Spleen (tissue), 11 donors: ENCODE results near the gene MARK2. TPM values are rescaled to one million over a fixed set of nuclear protein-coding genes. Genes with fewer than 3 reads are reported as not detected.

Experiments
- DNase-seq: peaks from one replicate; pipeline ENCODE4 v3.0.0-alpha.2; 2020
- H3K27ac ChIP-seq, 8 donors: fragments of 200-600 bp; sonication (generic) in 7 of 8; 1 replicate in 4 of 8; 2 replicates in 4 of 8; pipeline versions ENCODE4 v1.5.0 to v1.8.0; 2016 to 2021; ENCODE audit warnings: inconsistent platforms in 4 of 8, mild to moderate bottlenecking in 4 of 8, moderate library complexity in 1 of 8
- H3K27me3 ChIP-seq, 7 donors: fragments of 200-600 bp; sonication (generic) in 6 of 7; replicated peaks in 1 of 7; 1 replicate in 4 of 7; 2 replicates in 3 of 7; pipeline versions ENCODE4 v1.5.0 to v1.8.0; 2016 to 2021; ENCODE audit warnings: inconsistent platforms in 3 of 7, mild to moderate bottlenecking in 1 of 7
- H3K36me3 ChIP-seq, 6 donors: fragments of 200-600 bp; sonication (generic) in 5 of 6; 1 replicate in 4 of 6; 2 replicates in 2 of 6; pipeline versions ENCODE4 v1.5.0 to v1.8.0; 2016 to 2021; ENCODE audit warnings: inconsistent platforms in 2 of 6
- H3K4me1 ChIP-seq, 6 donors: fragments of 200-600 bp; sonication (generic) in 5 of 6; 1 replicate in 3 of 6; 2 replicates in 3 of 6; pipeline versions ENCODE4 v1.5.0 to v1.8.0; 2016 to 2021; ENCODE audit warnings: inconsistent platforms in 3 of 6
- H3K4me3 ChIP-seq, 8 donors: fragments of 200-600 bp; sonication (generic) in 7 of 8; 1 replicate in 4 of 8; 2 replicates in 4 of 8; pipeline versions ENCODE4 v1.5.0 to v1.8.0; 2016 to 2021; ENCODE audit warnings: inconsistent platforms in 4 of 8, mild to moderate bottlenecking in 4 of 8, moderate library complexity in 2 of 8
- H3K9me3 ChIP-seq, 8 donors: fragments of 200-600 bp; sonication (generic) in 7 of 8; 1 replicate in 4 of 8; 2 replicates in 4 of 8; pipeline versions ENCODE4 v1.5.0 to v1.8.0; 2016 to 2021; ENCODE audit warnings: inconsistent platforms in 4 of 8
- POLR2A ChIP-seq, 3 donors: fragments of 450-650 bp; IDR thresholded peaks; one replicate each; pipeline ENCODE4 v1.5.1; 2017; ENCODE audit warnings: antibody characterized with exemption in 3 of 3, mild to moderate bottlenecking in 1 of 3
- POLR2AphosphoS5 ChIP-seq, 3 donors: sonication (generic); formaldehyde crosslinking; IDR thresholded peaks; one replicate each; pipeline ENCODE4 v1.5.1; 2017; ENCODE audit warnings: antibody characterized with exemption in 3 of 3
- WGBS, 5 donors: extraction: QIAGEN DNeasy Blood & Tissue Kit in 3 of 5; methylation state at CpG; one replicate each; pipeline versions ENCODE4 v1.1.5 to v1.1.7; 2013 to 2018; 5-methylcytosine and 5-hydroxymethylcytosine counted together
- intact Hi-C: fragments of 100-400 bp; cut with DNase I; formaldehyde crosslinking; loops from one replicate; pipeline ENCODE4 v1.15.0; 2023; ENCODE audit warnings: low total_unique reads
- polyA plus RNA-seq, 3 donors: library from polyadenylated mRNA; stranded (reverse); fragments of 200-250 nt; gene quantifications; one replicate each; pipeline ENCODE4 v1.2.1, GENCODE V29; 2013
- total RNA-seq, 7 donors: library from RNA; depleted of rRNA in 3 of 7; stranded (reverse); fragments of >200 nt in 3 of 7; fragmentation: NEBNext Ultra II Directional in 4 of 7; extraction: Animal tissue kit (Norgen Biotek cat#: 25700) in 4 of 7; gene quantifications; one replicate each; pipeline versions ENCODE4 v1.1.0 to v1.2.1, GENCODE V29; 2016 to 2021
- TF ChIP-seq, protein P1 (sequence below), 11 experiments: fragments of 200-600 bp in 7 of 11; fragments of 450-650 bp in 4 of 11; sonication (generic) in 4 of 11; IDR thresholded peaks in 8 of 11; conservative IDR thresholded peaks in 3 of 11; 1 replicate in 7 of 11; 2 replicates in 4 of 11; pipeline versions ENCODE4 v1.4.0 to v1.8.0; 2016 to 2021; ENCODE audit warnings: antibody characterized with exemption in 11 of 11, inconsistent platforms in 4 of 11, mild to moderate bottlenecking in 1 of 11
- donor health status: healthy with polysubstance abuse.
- donor health status: DM: no; HTN: no; CAD: no; lungs with moderate emphysema.
- donor health status: DM: no; HTN: no; CAD: no.
- donor health status: Bipolar disorder and iron deficiency.
- donor health status: healthy.
- donor health status: DM: no; HTN: no; CAD: no.
- donor health status: DM: yes; HTN: yes; CAD: no.

Gene MARK2
- total and polyA plus RNA-seq, 10 donors: 6.9 to 67.3 (median 45.3) TPM

DNA sequence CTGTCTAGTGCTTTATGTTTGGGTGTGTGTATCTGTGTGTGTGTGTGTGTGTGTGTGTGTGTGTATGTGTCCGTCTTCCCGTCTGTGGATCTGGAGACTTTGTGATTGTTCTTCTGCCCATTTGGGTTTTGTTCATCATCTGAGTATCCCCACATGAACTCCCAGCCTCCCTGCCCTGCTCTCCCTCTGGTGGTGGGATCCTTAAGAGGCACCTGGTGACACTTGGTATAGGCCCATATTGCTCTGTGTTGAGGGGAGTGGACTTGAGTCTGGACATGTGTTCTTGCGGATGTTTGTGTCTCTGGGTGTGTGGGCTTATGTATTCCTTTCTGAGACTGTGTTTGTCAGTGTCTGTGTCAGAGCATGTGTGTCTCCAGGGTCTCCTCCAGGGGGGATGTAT, 62.8 kb downstream of the MARK2 start:
- Histone ChIP-seq H3K27ac (no peak overlapping the region), H3K4me3 (no peak overlapping the region), H3K27me3 (no peaks in the 10 kb centered on the region), H3K36me3 (peaks cover 16 to 100% (median 91%) of the 10 kb centered on the region in 6 donors), H3K9me3 (no peaks in the 10 kb centered on the region), H3K4me1 (peaks cover 0 to 7% (median 0%) of the 10 kb centered on the region in 6 donors)
- TF ChIP-seq POLR2A (IDR thresholded peaks at IDR 0.05): no peak
- TF ChIP-seq, protein P1, sequence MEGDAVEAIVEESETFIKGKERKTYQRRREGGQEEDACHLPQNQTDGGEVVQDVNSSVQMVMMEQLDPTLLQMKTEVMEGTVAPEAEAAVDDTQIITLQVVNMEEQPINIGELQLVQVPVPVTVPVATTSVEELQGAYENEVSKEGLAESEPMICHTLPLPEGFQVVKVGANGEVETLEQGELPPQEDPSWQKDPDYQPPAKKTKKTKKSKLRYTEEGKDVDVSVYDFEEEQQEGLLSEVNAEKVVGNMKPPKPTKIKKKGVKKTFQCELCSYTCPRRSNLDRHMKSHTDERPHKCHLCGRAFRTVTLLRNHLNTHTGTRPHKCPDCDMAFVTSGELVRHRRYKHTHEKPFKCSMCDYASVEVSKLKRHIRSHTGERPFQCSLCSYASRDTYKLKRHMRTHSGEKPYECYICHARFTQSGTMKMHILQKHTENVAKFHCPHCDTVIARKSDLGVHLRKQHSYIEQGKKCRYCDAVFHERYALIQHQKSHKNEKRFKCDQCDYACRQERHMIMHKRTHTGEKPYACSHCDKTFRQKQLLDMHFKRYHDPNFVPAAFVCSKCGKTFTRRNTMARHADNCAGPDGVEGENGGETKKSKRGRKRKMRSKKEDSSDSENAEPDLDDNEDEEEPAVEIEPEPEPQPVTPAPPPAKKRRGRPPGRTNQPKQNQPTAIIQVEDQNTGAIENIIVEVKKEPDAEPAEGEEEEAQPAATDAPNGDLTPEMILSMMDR (IDR thresholded peaks at IDR 0.05 in 8 of 11, conservative IDR thresholded peaks at IDR 0.05 in 3 of 11): no peak
- no peak for TF ChIP-seq POLR2AphosphoS5 (IDR thresholded peaks at IDR 0.05)
- 81 to 95% (median 92%) methylated on average over 3 of the region's 3 CpGs for WGBS, 5 donors
- intact Hi-C loops: no loop called here
- no peak for DNase-seq

DNA sequence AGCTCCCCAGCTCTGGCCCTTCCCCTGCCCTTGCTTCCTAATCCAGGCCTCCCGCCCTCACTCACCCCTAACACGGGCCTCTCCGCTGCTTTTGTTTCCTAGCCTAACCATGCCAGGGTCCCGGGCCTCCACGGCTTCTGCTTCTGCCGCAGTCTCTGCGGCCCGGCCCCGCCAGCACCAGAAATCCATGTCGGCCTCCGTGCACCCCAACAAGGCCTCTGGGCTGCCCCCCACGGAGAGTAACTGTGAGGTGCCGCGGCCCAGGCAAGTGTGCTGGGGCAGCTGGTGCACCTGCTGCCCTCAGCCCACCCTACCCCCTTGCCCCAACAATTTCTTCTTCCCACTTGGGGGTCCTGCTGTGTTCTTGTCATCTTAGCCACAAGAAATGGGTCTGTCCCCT, 65.0 kb downstream of the MARK2 start:
- Histone ChIP-seq H3K27me3 (no peaks in the 10 kb centered on the region), H3K4me1 (peaks cover 0 to 28% (median 4%) of the 10 kb centered on the region in 6 donors), H3K9me3 (no peaks in the 10 kb centered on the region), H3K27ac (no peak overlapping the region), H3K4me3 (no peak overlapping the region), H3K36me3 (peaks cover 19 to 100% (median 91%) of the 10 kb centered on the region in 6 donors)
- DNase-seq: no peak
- intact Hi-C loops: no loop called here
- 96 to 97% (median 97%) methylated on average over 11 to 14 of the region's 14 CpGs for WGBS, 5 donors
- TF ChIP-seq POLR2A (IDR thresholded peaks at IDR 0.05) (no peak), POLR2AphosphoS5 (IDR thresholded peaks at IDR 0.05) (peak in 1 of 3 donors; percentile 7)

DNA sequence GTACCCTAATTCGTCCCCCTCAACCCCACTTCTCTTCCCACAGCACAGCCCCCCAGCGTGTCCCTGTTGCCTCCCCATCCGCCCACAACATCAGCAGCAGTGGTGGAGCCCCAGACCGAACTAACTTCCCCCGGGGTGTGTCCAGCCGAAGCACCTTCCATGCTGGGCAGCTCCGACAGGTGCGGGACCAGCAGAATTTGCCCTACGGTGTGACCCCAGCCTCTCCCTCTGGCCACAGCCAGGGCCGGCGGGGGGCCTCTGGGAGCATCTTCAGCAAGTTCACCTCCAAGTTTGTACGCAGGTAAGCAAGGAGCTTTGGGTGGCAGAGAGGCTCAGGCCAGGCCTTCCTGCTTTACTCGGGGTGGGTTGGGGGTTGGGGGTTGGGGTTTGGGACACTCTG, 65.8 kb downstream of the MARK2 start:
- Histone ChIP-seq H3K4me3 (no peak overlapping the region), H3K4me1 (peaks cover 0 to 36% (median 4%) of the 10 kb centered on the region in 6 donors), H3K9me3 (no peaks in the 10 kb centered on the region), H3K36me3 (peaks cover 19 to 100% (median 91%) of the 10 kb centered on the region in 6 donors), H3K27me3 (no peaks in the 10 kb centered on the region), H3K27ac (no peak overlapping the region)
- TF ChIP-seq POLR2AphosphoS5 (IDR thresholded peaks at IDR 0.05): peak in 1 of 3 donors; percentile 29
- TF ChIP-seq, protein P1 (IDR thresholded peaks at IDR 0.05 in 8 of 11, conservative IDR thresholded peaks at IDR 0.05 in 3 of 11): no peak
- no peak for TF ChIP-seq POLR2A (IDR thresholded peaks at IDR 0.05)
- 95 to 98% (median 95%) methylated on average over 12 to 13 of the region's 13 CpGs for WGBS, 5 donors
- intact Hi-C loops: no loop called here
- DNase-seq: no peak

DNA sequence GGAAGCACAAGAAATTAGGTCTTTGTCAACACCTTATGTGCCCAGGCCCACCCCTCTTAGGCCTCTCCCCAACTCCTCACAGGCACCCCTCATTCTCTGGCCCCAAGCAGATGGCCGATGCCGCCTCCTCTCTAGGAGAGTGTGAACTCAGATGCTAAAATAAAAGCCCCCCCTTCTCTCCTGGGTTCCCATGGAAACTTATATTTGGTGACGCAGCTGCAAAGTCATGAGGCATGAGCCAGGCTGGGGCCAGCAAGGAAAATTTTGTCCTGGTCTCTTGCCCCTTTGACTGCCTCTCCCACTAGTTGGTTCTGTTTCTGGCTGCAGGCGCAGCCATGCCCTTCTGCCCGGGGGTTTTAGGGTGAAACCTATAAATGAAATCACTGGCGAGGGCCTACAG, 66.3 kb downstream of the MARK2 start:
- TF ChIP-seq, protein P1 (IDR thresholded peaks at IDR 0.05 in 8 of 11, conservative IDR thresholded peaks at IDR 0.05 in 3 of 11): no peak
- no peak for TF ChIP-seq POLR2AphosphoS5 (IDR thresholded peaks at IDR 0.05)
- TF ChIP-seq POLR2A (IDR thresholded peaks at IDR 0.05): no peak
- Histone ChIP-seq H3K9me3 (no peaks in the 10 kb centered on the region), H3K27me3 (no peaks in the 10 kb centered on the region), H3K36me3 (peaks cover 15 to 100% (median 90%) of the 10 kb centered on the region in 6 donors), H3K4me3 (no peak overlapping the region), H3K27ac (no peak overlapping the region), H3K4me1 (peaks cover 0 to 36% (median 4%) of the 10 kb centered on the region in 6 donors)
- intact Hi-C loops: no loop called here
- WGBS, 5 donors: 87 to 96% (median 92%) methylated on average over 4 to 6 of the region's 6 CpGs
- no peak for DNase-seq
